SW480 (cell line): ENCODE results near the gene MSLN.

ENCODE experiments used
- DNase-seq: peaks from one replicate; pipeline ENCODE4 v3.0.0-alpha.2; 2016; ENCODE audit warnings: low spot score

Gene MSLN

GRCh38 chr16:723695-724094 is 36.8 kb upstream of the MSLN start:
- no peak for DNase-seq

DNA sequence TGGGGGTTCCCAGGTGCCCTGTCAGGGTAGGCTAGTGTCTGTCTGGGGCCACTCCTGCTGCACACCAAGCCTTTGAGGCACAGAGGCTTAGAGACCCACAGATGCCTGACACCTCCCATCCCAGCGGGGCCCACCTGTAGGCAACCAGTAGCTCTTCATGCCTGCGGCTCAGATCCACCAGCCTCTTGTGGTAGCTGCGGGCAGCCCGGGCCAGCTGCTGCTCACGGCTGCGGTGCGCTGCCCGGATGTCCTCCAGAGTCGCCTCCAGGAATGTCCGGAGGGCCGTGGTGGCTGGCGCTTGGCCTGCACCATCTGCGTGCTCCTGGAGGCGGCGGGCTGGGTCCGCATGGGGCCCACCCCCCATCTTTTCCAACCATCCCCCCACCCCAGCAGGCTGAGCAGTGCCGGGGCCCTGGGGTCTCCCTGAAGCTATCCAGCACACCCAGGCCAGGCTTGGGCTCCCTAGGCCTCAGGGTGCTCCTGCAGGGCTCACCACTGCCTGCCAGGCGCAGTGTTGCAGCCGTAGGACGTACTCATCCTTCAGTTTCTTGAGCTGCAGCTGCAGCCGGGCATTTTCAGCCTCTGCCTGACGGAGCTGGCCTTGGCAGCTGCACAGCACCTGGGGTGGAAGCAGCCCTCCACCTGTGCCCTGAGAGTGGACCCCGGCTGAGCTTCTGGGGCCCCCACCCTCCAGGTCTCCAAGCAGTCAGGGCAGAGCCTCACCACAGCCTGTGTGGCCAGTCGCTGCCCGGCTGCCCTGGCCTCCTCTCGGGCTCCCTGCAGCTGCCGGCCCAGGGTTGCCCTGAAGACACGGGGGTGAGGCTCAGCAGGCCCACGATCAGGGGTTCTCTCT is 36.1 kb upstream of the MSLN start:
- peak; percentile 79 for DNase-seq

- DNase-seq, result no peak
These were observed 35.5 kb upstream of the MSLN start for GRCh38 chr16:725041-725376.

DNA sequence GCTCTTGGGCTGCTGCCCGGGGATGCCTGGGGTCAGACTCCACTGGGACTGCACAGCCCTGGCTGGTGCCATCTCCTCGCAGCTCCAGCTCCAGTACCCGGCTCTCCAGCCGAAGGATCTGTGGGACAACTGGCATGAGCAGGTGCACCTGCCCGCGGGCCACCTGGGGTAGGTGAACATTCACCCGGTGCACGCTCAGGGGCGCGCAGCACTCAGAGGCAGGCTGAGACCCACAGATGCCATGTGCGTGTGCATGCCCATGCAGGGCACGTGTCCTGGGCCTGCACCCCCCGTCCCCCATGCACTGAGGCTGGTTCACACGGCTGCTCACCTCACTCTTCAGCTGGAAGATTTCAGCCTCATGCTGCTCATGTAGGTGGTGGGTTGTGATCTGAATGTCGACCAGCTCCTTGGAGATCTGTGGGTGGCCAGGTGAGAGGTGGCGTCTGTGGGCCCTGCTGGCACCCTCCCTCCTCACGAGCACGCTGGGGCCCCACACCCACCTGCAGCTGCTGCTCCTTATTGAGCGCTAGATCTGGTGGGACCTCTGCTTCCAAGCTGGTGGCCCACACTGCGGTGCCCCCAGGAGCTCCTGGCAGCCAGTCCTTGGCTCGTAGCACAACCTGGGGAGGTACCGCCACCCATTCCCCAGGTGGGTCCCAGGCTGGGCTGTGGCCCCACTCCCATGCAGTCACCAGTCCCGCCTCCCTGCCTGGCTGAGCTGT is 34.9 kb upstream of the MSLN start:
- DNase-seq, result no peak

DNA sequence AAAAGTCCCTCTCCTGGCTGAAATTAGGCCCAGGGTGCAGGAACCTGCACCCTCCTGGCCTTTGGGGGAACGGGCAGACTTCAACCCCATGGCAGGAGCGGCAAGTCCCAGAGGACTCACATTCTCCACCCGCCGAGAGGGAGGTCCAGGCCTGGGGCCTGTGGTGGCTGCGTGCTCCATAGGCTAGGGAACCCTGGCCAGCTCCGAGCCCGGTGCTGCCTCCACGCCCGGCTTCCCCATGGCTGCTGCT is 34.4 kb upstream of the MSLN start:
- DNase-seq, result no peak

DNA sequence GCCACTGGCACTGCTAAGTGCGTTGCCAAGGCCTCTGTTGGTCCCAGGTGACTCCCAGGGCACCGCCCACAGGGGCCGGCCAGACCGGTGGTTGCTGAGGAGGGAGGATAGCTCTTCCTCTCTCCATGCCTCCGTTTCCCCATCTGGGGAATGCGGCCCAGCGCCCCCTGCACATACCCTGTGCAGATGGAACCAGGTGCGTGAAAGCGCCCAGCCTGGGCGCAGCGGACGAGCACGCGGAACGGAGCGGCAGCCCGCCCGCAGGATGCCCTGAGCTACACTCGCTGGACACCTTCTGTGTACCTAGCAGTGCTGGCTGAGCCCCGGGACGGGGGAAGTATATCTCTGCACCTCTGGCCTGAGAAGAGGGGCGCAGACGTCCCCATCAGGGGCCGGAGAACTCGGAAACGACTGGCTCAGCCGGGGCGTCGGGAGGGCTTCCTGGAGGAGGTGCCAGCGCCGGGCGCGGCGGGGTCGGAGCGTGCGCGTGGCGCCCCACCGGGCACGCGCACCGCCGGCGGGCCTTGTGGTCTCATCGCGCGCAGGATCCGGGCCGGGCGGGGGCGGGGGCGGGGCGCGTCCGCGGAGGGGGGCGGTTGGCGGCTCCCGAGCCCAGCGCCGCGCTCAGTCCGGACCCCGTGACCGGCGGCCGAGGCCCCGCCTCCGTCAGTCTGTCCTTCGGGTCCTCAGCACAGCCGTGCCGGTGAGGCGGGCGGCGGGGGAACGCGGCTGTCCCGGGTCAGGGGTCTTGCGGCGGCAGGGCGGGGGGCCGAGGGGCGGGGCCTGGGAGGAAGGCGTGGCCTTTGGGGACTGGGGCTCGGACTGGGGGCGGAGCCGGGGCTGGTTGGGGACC is 33.9 kb upstream of the MSLN start, which contains the start of the genes CCDC78 and HAGHL:
Gene CCDC78 (minus strand): TSS at position 6 of the 853 bp plus-strand sequence. CDS start 76 bp downstream, outside the sequence.
Gene HAGHL (plus strand): TSS at position 669 of the 853 bp plus-strand sequence. CDS start 404 bp downstream, outside the sequence.
- DNase-seq, result no peak

DNA sequence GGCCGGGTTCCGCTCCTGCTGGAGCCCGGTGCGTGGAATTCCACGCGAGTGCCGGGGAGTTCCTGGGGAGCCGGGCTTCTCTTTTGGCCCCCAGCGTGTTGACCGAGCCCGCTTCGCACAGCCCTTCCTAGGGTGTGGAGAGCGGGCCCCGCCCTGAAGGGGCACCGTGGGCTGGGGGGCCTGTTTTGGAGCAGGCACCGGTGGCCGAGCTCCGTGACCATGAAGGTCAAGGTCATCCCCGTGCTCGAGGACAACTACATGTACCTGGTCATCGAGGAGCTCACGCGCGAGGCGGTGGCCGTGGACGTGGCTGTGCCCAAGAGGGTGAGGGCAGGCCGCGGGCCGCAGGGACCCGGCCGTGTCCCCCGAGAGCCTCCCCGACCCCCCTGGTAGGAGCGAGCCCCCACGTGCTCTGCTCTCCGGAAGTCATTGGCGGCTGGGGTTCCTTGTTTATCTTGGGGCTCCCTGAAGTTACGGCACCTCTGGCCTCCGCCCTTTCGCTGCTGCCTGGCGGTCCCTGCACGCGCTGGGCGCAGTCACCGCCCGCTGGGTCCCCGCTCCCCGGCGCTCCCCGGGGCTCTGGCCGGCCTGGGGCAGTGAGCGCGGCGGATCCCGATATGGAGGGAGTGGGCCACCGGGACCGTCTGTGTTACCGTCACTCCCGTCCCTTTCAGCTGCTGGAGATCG is 33.1 kb upstream of the MSLN start:
- DNase-seq, result no peak

DNA sequence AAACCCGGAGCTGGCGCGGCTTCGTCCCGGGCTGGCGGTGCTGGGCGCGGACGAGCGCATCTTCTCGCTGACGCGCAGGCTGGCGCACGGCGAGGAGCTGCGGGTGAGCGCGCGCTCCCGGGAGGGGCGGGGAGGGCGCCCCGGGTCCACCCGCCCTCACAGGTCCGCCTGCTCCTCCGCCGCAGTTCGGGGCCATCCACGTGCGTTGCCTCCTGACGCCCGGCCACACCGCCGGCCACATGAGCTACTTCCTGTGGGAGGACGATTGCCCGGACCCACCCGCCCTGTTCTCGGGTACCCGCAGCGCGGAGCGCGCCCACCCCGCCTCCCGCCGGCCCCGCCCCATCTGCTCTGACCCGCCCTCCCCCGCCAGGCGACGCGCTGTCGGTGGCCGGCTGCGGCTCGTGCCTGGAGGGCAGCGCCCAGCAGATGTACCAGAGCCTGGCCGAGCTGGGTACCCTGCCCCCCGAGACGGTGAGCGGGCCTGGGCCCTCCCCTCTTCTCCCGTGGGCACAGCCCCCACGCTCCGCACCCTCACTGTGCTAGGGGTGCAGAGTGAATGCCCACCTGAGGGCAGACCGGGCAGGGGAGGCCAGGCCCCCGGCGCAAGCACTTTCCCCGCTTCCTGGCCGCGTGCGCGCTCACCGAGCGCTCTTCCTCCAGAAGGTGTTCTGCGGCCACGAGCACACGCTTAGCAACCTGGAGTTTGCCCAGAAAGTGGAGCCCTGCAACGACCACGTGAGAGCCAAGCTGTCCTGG is 32.2 kb upstream of the MSLN start:
- peak; percentile 88 for DNase-seq

DNA sequence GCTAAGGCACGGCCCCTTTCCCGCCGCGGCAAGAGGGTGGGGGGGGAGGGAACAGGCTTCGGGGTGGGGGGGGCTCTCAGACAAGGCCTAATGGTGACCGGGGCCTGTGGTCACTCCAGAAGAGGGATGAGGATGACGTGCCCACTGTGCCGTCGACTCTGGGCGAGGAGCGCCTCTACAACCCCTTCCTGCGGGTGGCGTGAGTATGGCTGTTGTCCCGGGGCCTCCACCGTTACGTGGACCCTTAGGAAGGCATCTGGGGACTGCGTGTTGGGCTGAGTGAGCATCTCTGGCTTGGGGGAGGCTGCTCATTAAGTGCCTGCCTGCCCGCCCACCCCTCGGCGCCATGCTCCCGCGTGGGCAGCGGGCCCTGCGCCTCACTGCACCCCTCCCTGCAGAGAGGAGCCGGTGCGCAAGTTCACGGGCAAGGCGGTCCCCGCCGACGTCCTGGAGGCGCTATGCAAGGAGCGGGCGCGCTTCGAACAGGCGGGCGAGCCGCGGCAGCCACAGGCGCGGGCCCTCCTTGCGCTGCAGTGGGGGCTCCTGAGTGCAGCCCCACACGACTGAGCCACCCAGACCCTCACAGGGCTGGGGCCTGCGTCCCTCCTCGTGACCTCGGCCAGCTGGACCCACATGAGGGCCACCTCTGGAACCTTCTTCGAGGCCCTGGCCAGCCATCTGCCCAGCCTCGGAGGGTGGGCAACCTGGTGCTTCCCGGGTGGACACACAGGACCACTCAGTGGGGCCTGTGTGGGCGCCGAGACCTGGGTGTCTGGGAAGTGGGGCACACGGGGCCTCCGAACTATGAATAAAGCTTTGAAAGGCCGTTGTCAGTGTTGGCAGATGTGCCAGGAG is 31.4 kb upstream of the MSLN start:
- no peak for DNase-seq

DNA sequence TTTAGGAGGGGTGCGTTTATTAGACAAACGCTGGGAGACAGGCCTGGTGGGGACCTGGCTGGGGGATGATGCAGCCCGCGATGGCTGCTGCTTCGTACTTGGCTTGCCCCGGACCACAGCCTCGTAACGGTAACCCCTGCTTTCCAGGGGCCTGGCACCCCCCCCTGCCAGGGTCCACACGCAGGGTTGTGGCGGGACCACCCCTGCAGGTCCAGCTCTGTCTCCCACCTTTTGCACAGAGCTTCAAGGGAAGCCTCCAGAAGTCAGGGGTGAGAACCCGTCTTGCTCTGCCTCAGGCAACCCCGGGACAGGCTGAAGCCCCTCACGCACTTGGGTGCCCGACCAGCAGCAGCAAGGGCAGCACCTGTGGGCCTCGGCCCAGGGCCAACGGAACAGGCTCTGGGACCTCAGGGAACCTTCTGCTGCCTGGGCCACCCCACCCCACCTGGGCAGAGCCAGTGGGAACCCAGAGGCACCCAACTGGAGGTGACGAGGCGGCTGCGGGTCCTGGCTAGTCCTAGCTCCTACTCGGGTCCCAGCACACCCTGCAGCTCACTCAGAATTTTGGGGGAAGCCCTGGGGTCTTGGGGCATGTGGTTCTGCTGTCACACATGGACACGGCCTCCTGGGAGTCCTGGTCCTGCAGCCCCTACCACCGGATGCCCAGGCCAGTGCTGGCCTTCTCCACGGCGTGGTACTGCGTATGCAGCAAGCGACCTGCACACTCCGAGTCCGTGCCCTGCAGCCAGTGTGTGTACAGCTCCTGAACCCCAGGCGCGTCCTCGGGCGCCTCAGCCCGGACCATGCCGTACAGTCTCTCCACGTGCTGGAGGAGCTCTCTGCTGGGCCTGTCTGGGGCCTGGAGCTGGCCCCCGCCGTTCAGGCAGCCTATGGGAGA is 30.5 kb upstream of the MSLN start:
- no peak for DNase-seq

- no peak for DNase-seq
These were observed 29.6 kb upstream of the MSLN start for GRCh38 chr16:730666-731509.

- no peak for DNase-seq
These were observed 28.2 kb upstream of the MSLN start for GRCh38 chr16:732332-732731.

- DNase-seq, result no peak
These were observed 27.6 kb upstream of the MSLN start for GRCh38 chr16:732936-733335.

- no peak for DNase-seq
These were observed 26.9 kb upstream of the MSLN start for GRCh38 chr16:733382-734207.

- no peak for DNase-seq
These were observed 26.1 kb upstream of the MSLN start for GRCh38 chr16:734208-734980.

GRCh38 chr16:734981-735881 is 25.3 kb upstream of the MSLN start:
- DNase-seq, result no peak
